Endothelial cell of hepatic sinusoid (primary cell): ENCODE data around the gene SLC17A9.

ENCODE experiments used
- in situ Hi-C: cut with HindIII; loops from 2 replicates; pipeline ENCODE4 v1.10.0; 2017; ENCODE audit warnings: low sequenced_read_pairs

SLC17A9 gene

DNA sequence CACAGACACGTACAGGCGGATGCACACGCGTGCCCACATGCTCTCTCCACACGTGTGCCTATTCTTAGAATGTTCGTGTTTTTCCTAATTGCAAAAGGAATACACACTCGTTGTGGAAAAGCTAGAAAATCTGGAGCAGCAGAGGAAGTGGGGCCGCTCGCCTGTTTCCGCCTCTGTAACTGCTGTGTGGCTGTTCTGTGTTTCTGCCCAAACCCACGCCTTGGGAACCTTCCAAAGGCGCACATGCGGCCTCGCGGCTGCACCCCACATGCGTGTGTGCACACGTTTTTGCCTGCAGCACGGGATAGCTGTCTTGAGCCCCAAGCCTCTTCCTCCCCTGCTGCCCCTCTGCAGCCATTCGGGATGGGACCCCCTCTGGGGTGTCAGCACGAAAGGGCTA, 12.2 kb downstream of the SLC17A9 start:
- in situ Hi-C loops = no loop called here

DNA sequence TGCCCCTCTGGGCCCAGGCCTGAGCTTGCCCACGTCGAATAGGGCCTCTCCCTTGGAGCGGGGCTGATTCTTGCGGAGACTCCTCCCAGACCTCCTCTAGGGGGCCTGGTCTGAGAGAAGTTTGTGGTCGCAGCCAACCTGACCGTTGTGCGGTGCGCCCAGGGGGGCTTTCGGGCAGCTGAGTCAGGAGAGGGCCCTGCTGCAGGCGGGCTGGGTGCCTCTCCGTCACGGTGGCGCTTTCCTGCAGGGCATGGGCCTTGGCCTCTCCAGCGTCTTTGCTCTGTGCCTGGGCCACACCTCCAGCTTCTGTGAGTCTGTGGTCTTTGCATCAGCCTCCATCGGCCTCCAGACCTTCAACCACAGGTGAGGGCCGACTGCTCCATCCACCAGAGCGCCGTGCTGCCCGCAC, 12.9 kb downstream of the SLC17A9 start:
- in situ Hi-C loops = no loop called here

DNA sequence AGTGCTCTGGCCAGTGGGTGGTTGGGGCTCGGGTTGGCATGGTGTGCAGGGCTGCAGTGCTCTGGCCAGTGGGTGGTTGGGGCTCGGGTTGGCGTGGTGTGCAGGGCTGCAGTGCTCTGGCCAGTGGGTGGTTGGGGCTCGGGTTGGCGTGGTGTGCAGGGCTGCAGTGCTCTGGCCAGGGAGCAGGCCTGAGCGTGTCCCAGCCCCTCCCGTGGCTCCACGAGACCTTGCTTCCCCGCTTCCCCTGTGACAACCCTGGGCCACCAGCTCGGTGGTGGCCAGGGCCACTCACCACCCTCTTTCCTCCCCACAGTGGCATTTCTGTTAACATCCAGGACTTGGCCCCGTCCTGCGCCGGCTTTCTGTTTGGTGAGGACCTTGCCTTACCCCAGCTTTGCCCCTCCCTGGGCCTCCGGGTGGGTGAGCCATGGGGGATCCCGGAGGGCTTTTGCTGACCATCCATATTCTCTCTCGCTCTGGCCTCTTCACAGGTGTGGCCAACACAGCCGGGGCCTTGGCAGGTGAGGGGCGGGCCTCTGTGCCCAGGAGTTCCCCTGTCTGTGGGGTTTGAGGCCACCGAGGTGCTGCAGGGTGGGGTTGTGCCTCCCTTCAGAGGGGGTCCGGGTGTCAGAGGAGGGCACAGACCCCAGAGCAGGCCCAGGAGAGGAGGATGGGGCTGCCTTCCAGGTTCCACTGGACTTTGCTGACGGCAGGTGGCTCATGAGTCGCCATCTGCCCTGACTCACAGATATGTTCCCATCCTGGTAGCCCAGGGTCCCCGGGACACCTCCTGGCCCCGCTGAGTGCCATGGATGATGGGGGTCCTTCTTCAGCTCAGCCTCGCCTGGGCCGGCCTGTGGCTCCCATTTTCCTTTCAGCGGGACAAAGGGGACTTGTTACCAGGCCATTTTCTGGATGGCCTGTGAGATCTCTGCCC, 14.0 kb downstream of the SLC17A9 start:
- in situ Hi-C loops = no loop called here

DNA sequence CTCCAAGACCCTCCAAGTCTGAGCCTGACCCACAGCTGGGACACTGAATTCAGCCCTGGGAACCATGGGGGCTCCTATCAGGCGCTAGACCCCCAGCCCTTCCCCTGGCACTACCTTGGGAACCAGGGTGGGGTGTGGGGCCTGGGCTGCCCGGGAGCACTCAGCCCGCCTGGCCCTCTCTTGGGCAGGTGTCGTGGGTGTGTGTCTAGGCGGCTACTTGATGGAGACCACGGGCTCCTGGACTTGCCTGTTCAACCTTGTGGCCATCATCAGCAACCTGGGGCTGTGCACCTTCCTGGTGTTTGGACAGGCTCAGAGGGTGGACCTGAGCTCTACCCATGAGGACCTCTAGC, 14.6 kb downstream of the SLC17A9 start:
- in situ Hi-C loops = no loop called here

DNA sequence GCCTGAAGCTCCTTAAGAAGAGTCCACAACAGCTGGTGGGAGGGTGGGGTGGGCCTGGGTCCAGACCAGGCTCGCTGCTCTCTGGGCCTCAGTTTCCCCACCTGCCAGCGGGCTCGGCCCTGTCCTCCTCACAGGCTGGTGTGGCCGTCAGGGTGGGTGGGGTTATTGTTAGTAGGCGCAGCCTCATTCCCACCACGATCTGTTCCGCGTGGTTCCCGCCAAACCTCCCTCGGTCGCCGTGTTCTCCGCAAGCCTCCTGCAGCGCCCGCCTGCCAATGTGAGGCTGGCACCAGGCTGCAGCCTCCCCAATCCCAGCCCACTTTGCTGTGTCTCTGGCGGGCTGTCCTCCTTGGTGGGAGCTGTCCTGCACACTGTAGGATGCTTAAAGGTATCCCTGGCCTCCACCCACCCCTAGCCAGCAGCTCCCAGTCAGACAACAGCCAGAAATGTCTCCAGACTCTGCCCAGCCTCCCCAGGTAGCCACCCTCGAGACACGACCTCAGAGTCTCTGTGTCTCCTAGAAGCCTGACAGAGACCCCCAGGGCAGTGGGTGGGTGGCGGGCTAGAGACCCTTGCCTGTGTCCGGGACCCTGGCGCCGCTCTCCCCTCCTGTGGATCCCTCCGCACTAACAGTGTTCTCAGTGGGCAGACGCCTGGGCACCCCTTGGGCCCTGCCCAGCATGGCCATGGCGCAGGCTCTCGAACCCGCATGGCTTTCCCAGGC, 15.3 kb downstream of the SLC17A9 start:
- in situ Hi-C loops = no loop called here

DNA sequence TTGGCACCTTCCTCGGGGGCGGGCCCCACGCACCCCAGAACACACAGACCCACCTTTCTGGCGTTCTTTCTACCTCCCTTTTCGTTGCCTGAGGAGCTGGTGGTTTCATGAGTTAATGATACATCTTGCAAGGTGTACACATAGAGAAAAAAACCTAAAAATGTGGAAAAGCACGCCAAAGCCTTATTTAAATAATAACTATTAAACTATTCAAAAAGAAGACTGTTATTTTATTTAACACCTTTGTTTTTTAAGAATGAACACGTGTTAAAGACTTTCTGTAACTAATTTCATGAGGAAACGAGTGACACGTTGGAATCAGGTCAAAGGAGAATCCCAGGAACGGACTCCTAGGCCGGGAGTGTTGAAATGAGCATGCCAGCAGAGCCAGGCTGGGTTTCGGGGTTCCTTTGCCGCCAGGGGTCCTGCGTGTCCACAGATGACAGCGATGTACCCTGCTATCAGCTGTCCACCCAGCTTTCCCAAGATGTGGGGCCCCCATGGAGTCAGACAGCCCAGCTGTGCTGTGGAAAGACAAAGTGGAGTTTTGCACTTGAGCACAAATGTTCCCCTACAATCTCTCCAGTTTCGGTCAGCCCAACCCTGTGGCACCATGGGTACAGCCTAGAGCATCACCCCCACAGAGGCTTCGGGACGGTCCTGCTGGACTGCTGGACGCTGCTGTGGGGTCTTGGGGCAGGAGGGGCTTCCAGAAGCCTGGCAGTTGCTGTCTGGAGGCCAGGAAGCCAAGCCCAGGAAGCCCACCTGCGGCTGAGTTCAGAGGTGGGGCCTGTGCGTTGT, 16.1 kb downstream of the SLC17A9 start:
- in situ Hi-C loops = no loop called here

DNA sequence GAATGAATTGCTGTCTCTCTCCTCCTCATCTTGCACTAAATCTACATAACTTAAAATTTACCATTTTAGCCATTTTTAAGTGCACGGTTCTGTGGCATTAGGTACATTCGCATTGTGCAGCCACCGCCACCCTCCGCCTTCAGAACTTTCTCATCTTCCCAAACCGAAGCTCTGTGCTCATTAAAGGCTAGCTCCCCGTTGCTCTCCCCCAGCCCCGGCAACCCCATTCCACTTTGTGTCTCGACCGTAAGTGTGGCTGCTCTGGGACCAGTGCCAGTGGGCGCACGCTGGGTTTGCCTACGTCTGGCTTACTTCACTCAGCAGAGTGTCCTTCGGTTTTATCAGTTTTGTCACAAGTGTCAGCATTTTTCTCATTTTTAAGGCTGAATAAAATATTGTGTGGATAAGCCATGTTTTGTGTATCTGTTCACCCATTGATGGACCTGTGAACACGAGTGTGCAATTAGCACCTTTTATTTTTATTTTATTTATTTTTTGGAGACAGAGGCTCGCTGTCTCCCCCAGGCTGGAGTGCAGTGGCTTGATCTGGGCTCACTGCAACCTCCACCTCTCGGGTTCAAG, 16.8 kb downstream of the SLC17A9 start:
- in situ Hi-C loops = no loop called here

DNA sequence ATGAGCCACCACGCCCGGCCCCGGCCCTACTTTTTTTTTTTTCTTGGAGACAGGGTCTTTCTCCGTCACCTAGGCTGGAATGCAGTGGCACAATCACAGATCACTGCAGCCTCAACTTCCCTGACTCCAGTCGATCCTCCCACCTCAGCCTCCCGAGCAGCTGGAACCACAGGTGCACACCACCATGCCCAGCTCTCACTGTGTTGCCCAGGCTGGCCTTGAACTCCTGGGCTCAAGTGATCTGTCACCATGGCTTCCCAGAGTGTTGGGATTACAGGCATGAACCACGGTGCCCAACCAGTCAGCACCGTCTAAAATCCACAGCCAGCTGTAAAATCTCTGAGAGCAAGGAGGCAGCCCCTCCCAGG, 17.4 kb downstream of the SLC17A9 start:
- in situ Hi-C loops = no loop called here

DNA sequence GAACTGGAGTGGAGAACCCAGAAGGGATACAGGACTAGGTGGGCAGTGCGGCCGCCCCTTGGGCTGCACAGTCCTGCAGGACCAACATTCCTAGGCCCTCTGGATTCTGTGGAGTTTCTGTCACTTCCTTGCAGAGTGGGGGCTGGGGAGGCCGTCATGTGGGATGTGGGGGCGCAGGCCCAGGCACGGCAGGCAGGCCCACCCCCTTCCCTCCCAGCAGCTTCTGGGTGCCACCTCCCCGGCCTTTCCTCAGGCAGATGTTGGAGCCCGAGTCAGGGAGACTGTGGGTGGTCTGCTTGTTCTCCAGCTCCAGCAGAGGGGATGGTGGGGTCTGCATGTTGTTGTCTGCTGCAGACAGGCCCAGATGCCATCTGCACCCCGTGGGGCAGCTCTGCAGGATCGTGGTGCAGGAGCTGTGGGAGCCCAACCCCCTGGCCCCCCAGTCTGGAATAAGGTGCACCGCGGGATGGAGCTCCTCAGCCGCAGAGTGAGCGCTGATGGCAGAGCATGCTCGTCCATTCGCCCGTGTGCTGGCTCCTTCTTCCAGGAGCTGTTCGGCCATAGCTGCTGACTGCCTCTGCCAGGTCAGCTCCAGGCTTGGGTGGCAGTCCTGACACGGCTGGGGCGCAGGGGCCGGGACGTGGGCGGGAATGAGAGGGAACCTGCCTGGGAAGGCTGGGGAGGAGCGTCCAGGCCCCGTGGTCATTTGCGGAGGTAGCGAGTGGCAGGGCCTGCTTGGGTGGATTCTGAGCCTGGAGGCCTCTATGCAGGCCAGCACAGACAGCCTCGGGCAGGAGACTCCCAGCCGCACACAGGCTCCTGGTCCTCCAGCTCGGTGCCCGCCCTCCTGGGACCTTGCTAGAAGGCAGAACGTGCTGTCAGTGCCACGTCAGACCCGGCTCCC, 18.1 kb downstream of the SLC17A9 start:
- in situ Hi-C loops = no loop called here

DNA sequence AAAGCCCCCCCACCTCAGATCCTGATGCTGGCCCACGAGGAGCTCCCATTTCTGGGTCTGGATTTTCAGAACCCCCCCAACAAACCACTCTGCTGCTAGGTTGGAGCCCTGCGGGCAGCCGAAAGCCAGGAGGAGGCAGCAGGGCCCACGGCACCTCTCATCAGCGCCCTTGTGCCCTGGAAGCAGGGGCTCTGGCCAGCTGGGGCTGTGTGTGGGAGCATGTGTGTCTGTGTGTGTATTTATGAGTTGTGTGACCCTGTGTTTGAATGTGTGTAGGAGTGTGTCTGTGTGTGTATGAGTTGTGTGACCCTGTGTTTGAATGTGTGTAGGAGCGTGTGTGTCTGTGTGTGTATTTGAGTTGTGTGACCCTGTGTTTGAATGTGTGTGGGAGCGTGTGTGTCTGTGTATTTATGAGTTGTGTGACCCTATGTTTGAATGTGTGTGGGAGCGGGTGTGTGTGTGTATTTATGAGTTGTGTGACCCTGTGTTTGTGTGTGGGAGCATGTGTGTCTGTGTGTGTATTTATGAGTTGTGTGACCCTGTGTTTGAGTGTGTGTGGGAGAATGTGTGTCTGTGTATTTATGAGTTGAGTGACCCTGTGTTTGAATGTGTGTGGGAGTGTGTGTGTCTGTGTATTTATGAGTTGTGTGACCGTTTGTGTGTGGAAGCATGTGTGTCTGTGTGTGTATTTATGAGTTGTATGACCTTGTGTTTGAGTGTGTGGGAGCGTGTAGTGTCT, 18.9 kb downstream of the SLC17A9 start:
- in situ Hi-C loops = no loop called here

DNA sequence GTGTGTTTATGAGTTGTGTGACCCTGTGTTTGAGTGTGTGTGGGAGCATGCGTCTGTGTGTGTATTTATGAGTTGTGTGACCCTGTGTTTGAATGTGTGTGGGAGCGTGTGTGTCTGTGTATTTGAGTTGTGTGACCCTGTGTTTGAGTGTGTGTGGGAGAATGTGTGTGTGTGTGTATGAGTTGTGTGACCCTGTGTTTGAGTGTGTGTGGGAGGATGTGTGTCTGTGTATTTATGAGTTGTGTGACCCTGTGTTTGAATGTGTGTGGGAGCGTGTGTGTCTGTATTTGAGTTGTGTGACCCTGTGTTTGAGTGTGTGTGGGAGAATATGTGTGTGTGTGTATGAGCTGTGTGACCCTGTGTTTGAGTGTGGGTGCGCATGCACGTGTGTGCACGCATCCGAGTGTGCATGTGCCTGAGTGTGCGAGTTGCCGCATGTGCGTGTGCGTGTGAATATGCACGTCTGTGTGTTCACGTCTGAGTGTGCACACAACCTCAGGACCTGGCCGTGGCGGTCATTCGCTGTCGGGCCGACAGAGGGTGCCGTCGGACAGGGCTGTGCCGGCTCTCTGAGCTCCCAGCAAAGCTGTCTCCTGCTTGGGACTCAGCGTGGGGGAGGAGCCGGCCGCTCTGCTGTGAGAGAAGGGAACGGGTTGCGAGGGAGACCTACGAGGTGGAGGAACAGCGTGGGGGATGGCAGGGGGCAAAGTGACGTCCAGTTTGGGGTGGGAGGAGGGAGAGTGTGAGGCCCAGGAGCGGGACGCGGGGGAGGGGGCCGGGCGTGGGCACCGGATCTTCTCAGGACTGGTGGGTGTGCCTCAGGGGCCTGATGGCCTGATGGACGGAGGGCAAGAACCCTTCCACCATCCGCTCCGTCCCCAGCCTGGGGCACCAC, 19.7 kb downstream of the SLC17A9 start:
- in situ Hi-C loops = no loop called here

DNA sequence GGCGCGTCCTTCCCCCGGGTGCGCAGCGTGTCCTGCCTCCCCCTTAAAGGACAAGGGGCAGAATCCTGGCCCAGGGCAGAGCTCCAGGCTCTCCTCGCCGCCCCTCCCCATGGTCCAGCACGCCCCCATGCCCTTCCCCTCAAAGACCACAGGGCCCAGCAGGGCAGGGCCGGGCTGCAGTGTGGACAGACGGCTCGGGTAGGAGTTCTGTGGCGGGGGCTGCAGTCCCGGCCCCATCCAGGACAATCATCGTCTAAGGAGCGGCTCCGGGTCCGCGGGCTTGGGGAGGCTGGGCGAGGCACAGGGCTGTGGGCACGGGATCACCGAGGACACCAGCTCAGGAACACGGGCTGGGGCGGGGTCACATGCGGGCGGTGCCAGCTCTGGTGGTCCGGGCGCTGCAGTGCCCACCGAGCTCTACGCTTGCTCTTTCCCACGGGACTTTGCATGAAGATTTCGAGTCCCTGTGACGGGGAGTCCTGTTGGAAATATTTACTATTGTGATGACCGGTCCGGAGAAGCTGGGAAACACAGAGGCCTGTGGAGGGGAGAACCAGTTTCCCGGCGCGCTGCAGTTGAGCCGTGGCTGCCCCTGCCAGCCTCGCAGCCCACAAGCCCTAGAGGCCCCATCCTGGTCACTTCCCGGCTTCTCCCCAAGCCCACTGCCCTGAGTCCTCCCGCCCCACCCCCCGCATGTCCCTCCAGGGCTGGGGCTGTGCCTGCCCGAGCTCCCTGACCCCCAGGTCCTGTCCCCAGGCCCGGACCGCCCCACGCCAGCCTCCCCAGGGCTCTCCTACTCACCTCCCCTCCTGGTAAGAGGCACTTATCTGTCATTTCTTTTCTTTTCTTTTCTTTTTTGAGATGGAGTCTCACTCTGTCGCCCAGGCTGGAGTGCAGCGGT, 20.6 kb downstream of the SLC17A9 start:
- in situ Hi-C loops = no loop called here

DNA sequence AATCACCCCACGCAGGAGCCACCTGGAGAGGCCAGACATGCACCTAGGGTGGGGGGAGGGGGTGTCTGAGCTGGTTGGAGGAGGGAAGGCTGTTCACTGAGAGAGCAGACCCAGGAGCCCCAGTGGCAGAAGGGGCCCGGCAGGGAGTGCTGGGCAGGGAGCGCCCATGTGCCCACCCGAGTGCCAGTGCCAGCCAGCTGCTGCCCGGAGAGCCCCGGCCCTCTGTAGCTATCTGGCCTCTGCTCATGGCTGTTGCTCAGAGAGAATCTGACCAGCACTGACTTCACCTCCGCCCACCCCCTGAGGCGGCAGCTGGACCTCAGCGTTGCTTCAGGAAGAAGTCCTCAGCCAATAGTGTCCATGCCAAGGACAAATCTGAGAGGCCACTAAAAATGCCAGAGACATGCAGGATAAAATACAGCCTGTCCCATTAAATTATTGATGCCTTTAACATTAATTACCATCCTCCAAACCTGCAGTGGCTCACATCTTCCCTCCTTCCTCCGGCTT, 22.8 kb downstream of the SLC17A9 start:
- in situ Hi-C loops = no loop called here

DNA sequence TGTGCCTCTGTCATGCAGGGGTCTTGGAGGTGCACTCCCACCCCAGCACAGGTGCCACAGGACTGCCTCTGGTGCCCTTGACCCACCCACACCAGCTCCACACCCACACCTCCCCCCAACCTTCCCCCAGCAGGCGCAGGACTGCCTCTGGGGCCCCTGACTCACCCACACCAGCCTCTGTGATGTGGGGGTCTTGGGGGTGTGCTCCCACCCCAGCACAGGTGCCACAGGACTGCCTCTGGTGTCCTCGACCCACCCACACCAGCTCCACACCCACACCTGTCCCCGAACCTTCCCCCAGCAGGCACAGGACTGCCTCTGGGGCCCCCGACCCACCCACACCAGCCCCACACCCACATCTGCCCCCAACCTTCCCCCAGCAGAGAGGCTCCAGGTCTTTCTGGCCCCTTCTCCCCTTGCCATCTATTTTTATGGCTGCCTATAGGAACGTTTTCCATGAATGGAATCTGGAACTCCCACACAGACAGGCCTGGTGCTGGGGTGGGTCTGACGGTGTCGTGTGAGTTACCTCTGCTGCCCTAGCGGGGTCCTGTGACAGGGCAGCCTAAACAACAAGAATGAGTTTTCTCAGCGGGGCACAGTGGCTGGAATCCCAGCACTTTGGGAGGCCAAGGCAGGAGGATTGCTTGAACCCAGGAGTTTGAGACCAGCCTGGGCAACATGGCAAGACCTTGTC, 23.5 kb downstream of the SLC17A9 start:
- in situ Hi-C loops = no loop called here

DNA sequence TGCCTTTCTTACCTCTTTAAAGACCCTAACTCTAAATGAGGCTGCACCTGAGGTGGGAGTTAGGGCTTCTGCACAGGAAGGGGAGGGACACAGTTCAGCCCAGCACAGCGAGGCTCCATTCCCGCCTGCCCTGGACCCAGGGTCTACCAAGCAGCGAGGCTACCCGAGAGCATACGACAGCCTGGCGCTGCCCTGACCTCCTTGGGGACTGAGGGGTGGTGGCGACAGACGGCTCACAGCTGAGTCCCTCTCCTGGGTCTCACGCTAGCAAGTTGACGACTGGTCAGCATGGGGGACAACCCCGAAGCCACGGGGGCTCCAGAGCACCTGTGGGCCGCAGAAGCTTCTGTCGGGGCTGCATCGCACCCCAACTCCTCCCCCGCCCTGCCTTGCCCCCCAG, 24.4 kb downstream of the SLC17A9 start:
- in situ Hi-C loops = no loop called here
